IMR-90 (cell line): ENCODE data around the gene STXBP4. TPM values are rescaled to one million over a fixed set of nuclear protein-coding genes. Genes with fewer than 3 reads are reported as not detected.

ENCODE experiments used
- ATAC-seq: fragments of 200-7000 bp; cut with Tn5 transposase; 2 replicates; pipeline ENCODE4 v1.9.1; 2020; ENCODE audit warnings: low read depth, mild to moderate bottlenecking, moderate library complexity
- BruUV-seq: library from RNA; stranded (reverse); fragments of 400-500 nt; replicated peaks from 2 replicates; lab custom pipeline; 2021; lab: Mats Ljungman, UMichigan
- CTCF ChIA-PET: fragments of 300-600 bp; formaldehyde crosslinking; extraction: SDS; loops from one replicate; lab custom pipeline; 2021; ENCODE audit warnings: antibody characterized with exemption; lab: Yijun Ruan, JAX
- POLR2A ChIA-PET: fragments of 300-600 bp; sonication (Branson Sonifier 250); formaldehyde crosslinking; loops from one replicate; lab custom pipeline; 2022; ENCODE audit warnings: antibody characterized with exemption; ENCODE audit not compliant: unreplicated experiment; lab: Charles Lee
- DNase-seq: peaks from one replicate; pipeline ENCODE4 v3.0.0; 2013
- H2AFZ ChIP-seq: replicated peaks from 2 replicates; pipeline ENCODE3; 2013; ENCODE audit warnings: low read length, mild to moderate bottlenecking; ENCODE audit not compliant: poor library complexity
- H2AK5ac ChIP-seq: 2 replicates; pipeline ENCODE4 v1.6.1; 2013; ENCODE audit warnings: low read depth, low read length, inconsistent platforms
- H2AK9ac ChIP-seq: replicated peaks from 2 replicates; pipeline ENCODE3; 2013; ENCODE audit warnings: mild to moderate bottlenecking, low read depth, low read length, moderate library complexity; ENCODE audit not compliant: poor library complexity
- H2BK120ac ChIP-seq: 2 replicates; pipeline ENCODE4 v1.6.1; 2013; ENCODE audit warnings: low read depth, low read length, inconsistent platforms
- H2BK15ac ChIP-seq: 3 replicates; pipeline ENCODE4 v1.6.1; 2013; ENCODE audit warnings: low read depth, low read length, inconsistent platforms
- H2BK20ac ChIP-seq: 2 replicates; pipeline ENCODE4 v1.6.1; 2013; ENCODE audit warnings: low read depth, mild to moderate bottlenecking, inconsistent platforms, low read length, moderate library complexity
- H2BK5ac ChIP-seq: 2 replicates; pipeline ENCODE4 v1.6.1; 2013; ENCODE audit warnings: mild to moderate bottlenecking, low read depth, low read length, inconsistent platforms; ENCODE audit not compliant: poor library complexity, severe bottlenecking
- H3K14ac ChIP-seq: replicated peaks from 2 replicates; pipeline ENCODE4 v1.6.1; 2013; ENCODE audit warnings: low read depth, low read length, inconsistent platforms
- H3K18ac ChIP-seq: 2 replicates; pipeline ENCODE4 v1.6.1; 2013; ENCODE audit warnings: low read depth, low read length, control low read depth
- H3K23ac ChIP-seq: 2 replicates; pipeline ENCODE4 v1.6.1; 2013; ENCODE audit warnings: low read depth, low read length, inconsistent platforms
- H3K27ac ChIP-seq: 2 replicates; pipeline ENCODE4 v1.5.1; 2013; ENCODE audit warnings: mild to moderate bottlenecking, control low read depth, low read length; ENCODE audit not compliant: insufficient read depth
- H3K27me3 ChIP-seq: 2 replicates; pipeline ENCODE4 v1.6.1; 2013; ENCODE audit warnings: low read length; ENCODE audit not compliant: control insufficient read depth, insufficient read depth
- H3K36me3 ChIP-seq: 2 replicates; pipeline ENCODE4 v1.6.1; 2013; ENCODE audit warnings: low read length, mixed read lengths; ENCODE audit not compliant: control insufficient read depth, insufficient read depth
- H3K4ac ChIP-seq: 2 replicates; pipeline ENCODE4 v1.6.1; 2013; ENCODE audit warnings: low read depth, low read length, inconsistent platforms
- H3K4me1 ChIP-seq: 2 replicates; pipeline ENCODE4 v1.6.1; 2013; ENCODE audit warnings: low read length, mixed read lengths; ENCODE audit not compliant: control insufficient read depth, insufficient read depth
- H3K4me2 ChIP-seq: 2 replicates; pipeline ENCODE4 v1.6.1; 2013; ENCODE audit warnings: low read depth, mild to moderate bottlenecking, control low read depth, low read length, moderate library complexity
- H3K4me3 ChIP-seq: 2 replicates; pipeline ENCODE4 v1.5.1; 2013; ENCODE audit warnings: low read depth, mild to moderate bottlenecking, control low read depth, low read length, moderate library complexity; ENCODE audit not compliant: insufficient read depth
- H3K56ac ChIP-seq: 2 replicates; pipeline ENCODE4 v1.6.1; 2013; ENCODE audit warnings: low read length, inconsistent platforms; ENCODE audit not compliant: insufficient read depth; ENCODE audit errors: extremely low read depth
- H3K79me1 ChIP-seq, 2 experiments: 2 replicates each; pipeline ENCODE4 v1.6.1; 2013; ENCODE audit warnings: low read length in 2 of 2, inconsistent platforms in 1 of 2, low read depth in 1 of 2
- H3K9ac ChIP-seq: 2 replicates; pipeline ENCODE4 v1.6.1; 2013; ENCODE audit warnings: low read depth, low read length, control low read depth
- H3K9me1 ChIP-seq: 2 replicates; pipeline ENCODE4 v1.6.1; 2013; ENCODE audit warnings: low read length, inconsistent platforms; ENCODE audit not compliant: insufficient read depth
- H3K9me3 ChIP-seq: 2 replicates; pipeline ENCODE4 v1.6.1; 2013; ENCODE audit warnings: low read length; ENCODE audit not compliant: control insufficient read depth, insufficient read depth
- H4K20me1 ChIP-seq: 2 replicates; pipeline ENCODE4 v1.6.1; 2013; ENCODE audit warnings: low read length, inconsistent platforms; ENCODE audit not compliant: insufficient read depth
- H4K5ac ChIP-seq: 2 replicates; pipeline ENCODE4 v1.6.1; 2013; ENCODE audit warnings: mild to moderate bottlenecking, low read depth, low read length, control low read depth
- H4K8ac ChIP-seq, 2 experiments: 2 replicates each; pipeline ENCODE4 v1.6.1; 2013; ENCODE audit warnings: low read depth in 2 of 2, low read length in 2 of 2, control low read depth in 1 of 2, inconsistent platforms in 1 of 2
- H4K91ac ChIP-seq: 2 replicates; pipeline ENCODE4 v1.6.1; 2013; ENCODE audit warnings: low read depth, low read length, inconsistent platforms; ENCODE audit not compliant: insufficient read depth
- BHLHE40 ChIP-seq: fragments of 150-350 bp; IDR thresholded peaks from 2 replicates; pipeline ENCODE4 v1.6.1; 2016; ENCODE audit warnings: mild to moderate bottlenecking, low read depth, low read length
- CEBPB ChIP-seq: IDR thresholded peaks from 2 replicates; pipeline ENCODE4 v1.6.1; 2012; ENCODE audit warnings: low read depth, low read length, improper control_type of control experiment
- CHD1 ChIP-seq: IDR thresholded peaks from 2 replicates; pipeline ENCODE4 v1.6.1; 2012; ENCODE audit warnings: low read depth, low read length, improper control_type of control experiment
- CTCF ChIP-seq: conservative IDR thresholded peaks from 2 replicates; pipeline ENCODE4 v1.5.1; 2012; ENCODE audit warnings: mild to moderate bottlenecking, low read depth, low read length, improper control_type of control experiment
- ELK1 ChIP-seq: fragments of 150-350 bp; IDR thresholded peaks from 2 replicates; pipeline ENCODE4 v1.6.1; 2016; ENCODE audit warnings: low read depth, mild to moderate bottlenecking, low read length, moderate library complexity, borderline replicate concordance
- FOS ChIP-seq: fragments of 150-350 bp; IDR thresholded peaks from 2 replicates; pipeline ENCODE4 v1.6.1; 2016; ENCODE audit warnings: low read depth, low read length
- MAFK ChIP-seq: IDR thresholded peaks from 2 replicates; pipeline ENCODE4 v1.6.1; 2012; ENCODE audit warnings: low read depth, low read length, improper control_type of control experiment
- MAZ ChIP-seq: IDR thresholded peaks from 2 replicates; pipeline ENCODE4 v1.6.1; 2012; ENCODE audit warnings: low read depth, mild to moderate bottlenecking, low read length, improper control_type of control experiment, moderate library complexity, borderline replicate concordance
- MXI1 ChIP-seq: IDR thresholded peaks from 2 replicates; pipeline ENCODE4 v1.6.1; 2012; ENCODE audit warnings: low read depth, mild to moderate bottlenecking, low read length, moderate library complexity, borderline replicate concordance
- NFE2L2 ChIP-seq: fragments of 150-350 bp; IDR thresholded peaks from 2 replicates; pipeline ENCODE4 v1.6.1; 2016; ENCODE audit warnings: low read depth, mild to moderate bottlenecking, low read length
- POLR2A ChIP-seq: IDR thresholded peaks from 2 replicates; pipeline ENCODE4 v1.6.1; 2012; ENCODE audit warnings: mild to moderate bottlenecking, low read depth, low read length
- RAD21 ChIP-seq: IDR thresholded peaks from 2 replicates; pipeline ENCODE4 v1.6.1; 2012; ENCODE audit warnings: low read length, improper control_type of control experiment
- RCOR1 ChIP-seq: IDR thresholded peaks from 2 replicates; pipeline ENCODE4 v1.6.1; 2012; ENCODE audit warnings: mild to moderate bottlenecking, low read length, improper control_type of control experiment; ENCODE audit not compliant: insufficient replicate concordance
- RFX5 ChIP-seq: IDR thresholded peaks from 2 replicates; pipeline ENCODE4 v1.8.0; 2012; ENCODE audit warnings: low read depth, mild to moderate bottlenecking, low read length, moderate library complexity
- SMC3 ChIP-seq: fragments of 150-350 bp; IDR thresholded peaks from 2 replicates; pipeline ENCODE4 v1.6.1; 2016; ENCODE audit warnings: low read depth, mild to moderate bottlenecking, antibody characterized with exemption, low read length, moderate library complexity
- USF2 ChIP-seq: fragments of 150-350 bp; IDR thresholded peaks from 2 replicates; pipeline ENCODE4 v1.6.1; 2017; ENCODE audit warnings: mild to moderate bottlenecking, antibody characterized with exemption, low read length, low read depth
- WGBS, 2 experiments: methylation state at CpG; one replicate each; pipeline versions ENCODE4 v1.1.5 to v1.1.7; 2013; ENCODE audit warnings: missing lambda C conversion rate in 2 of 2; ENCODE audit not compliant: insufficient read length in 1 of 2; ENCODE audit errors: extremely low coverage in 2 of 2; 5-methylcytosine and 5-hydroxymethylcytosine counted together
- dilution Hi-C: fragments of 300-500 bp; cut with HindIII; formaldehyde crosslinking; loops from one replicate; pipeline ENCODE4 v1.14.3; 2018; ENCODE audit warnings: low sequenced_read_pairs; ENCODE audit not compliant: unreplicated experiment
- in situ Hi-C: fragments of 300-500 bp; cut with MboI; formaldehyde crosslinking; loops from 3 replicates; pipeline ENCODE4 v1.14.3; 2019; ENCODE audit warnings: low sequenced_read_pairs, inconsistent platforms, mixed read lengths
- intact Hi-C: fragments of 100-400 bp; cut with micrococcal nuclease; formaldehyde crosslinking; loops from 2 replicates; pipeline ENCODE4 v1.10.0; 2022
- polyA plus RNA-seq, 3 experiments: library from polyadenylated mRNA; depleted of rRNA; stranded (reverse); fragments of >200 nt; gene quantifications; 2 replicates each; pipeline ENCODE4 v1.2.3, GENCODE V29; 2012; ENCODE audit warnings: low replicate concordance in 1 of 3
- total RNA-seq: library from RNA; depleted of rRNA; stranded (reverse); fragments of >200 nt; gene quantifications from 2 replicates; pipeline ENCODE4 v1.2.3, GENCODE V29; 2012

STXBP4 gene
- total and polyA plus RNA-seq, 2 of the 4 experiments (the other 2 are of a cell fraction) = 4.1 to 20.4 TPM

GRCh38 chr17:55202896-55203295 lies 234.3 kb downstream of the STXBP4 start:
- in situ Hi-C loops = no loop called here
- no peak for DNase-seq
- no peak overlapping the region for H3K4ac ChIP-seq
- no peak overlapping the region for H3K9ac ChIP-seq
- H4K8ac ChIP-seq = no peak overlapping the region
- no peak overlapping the region for H3K23ac ChIP-seq
- no peak overlapping the region for H2BK20ac ChIP-seq
- ChIA-PET POLR2A (no interaction called here), CTCF (no interaction called here)
- H3K27ac ChIP-seq = no peak overlapping the region
- no peak overlapping the region for H2BK5ac ChIP-seq
- H2BK15ac ChIP-seq = no peak overlapping the region
- no peak overlapping the region for H3K56ac ChIP-seq
- H3K18ac ChIP-seq = no peak overlapping the region
- no peak overlapping the region for H4K91ac ChIP-seq
- H3K14ac ChIP-seq = no peak overlapping the region
- H2AK5ac ChIP-seq = no peak overlapping the region
- H3K4me2 ChIP-seq = no peak overlapping the region
- ATAC-seq = no peak
- no peak for TF ChIP-seq POLR2A
- no peak for TF ChIP-seq ELK1
- no peak for TF ChIP-seq SMC3
- TF ChIP-seq RCOR1 = no peak
- no peak for TF ChIP-seq CTCF
- no peak for TF ChIP-seq BHLHE40
- no peak for TF ChIP-seq RFX5
- TF ChIP-seq MXI1 = no peak
- TF ChIP-seq CHD1 = no peak
- TF ChIP-seq CEBPB = no peak
- TF ChIP-seq RAD21 = no peak
- TF ChIP-seq FOS = no peak
- TF ChIP-seq USF2 = no peak
- no peak for TF ChIP-seq NFE2L2
- no peak for TF ChIP-seq MAZ
- no peak for TF ChIP-seq MAFK
- no peak overlapping the region for H2AK9ac ChIP-seq
- no peak overlapping the region for H4K5ac ChIP-seq
- no peak overlapping the region for H2AFZ ChIP-seq
- no peaks in the 10 kb centered on the region for H3K4me1 ChIP-seq
- no peaks in the 10 kb centered on the region for H3K36me3 ChIP-seq
- no TSS peak for BruUV-seq
- no peaks in the 10 kb centered on the region for H3K9me3 ChIP-seq
- no peak overlapping the region for H3K4me3 ChIP-seq
- no peaks in the 10 kb centered on the region for H4K20me1 ChIP-seq
- WGBS, 2 experiments = no CpG with 5 or more reads among the region's 2 CpGs
- intact Hi-C loops = no loop called here
- no peaks in the 10 kb centered on the region for H3K79me1 ChIP-seq
- dilution Hi-C loops = no loop called here
- H2BK120ac ChIP-seq = no peak overlapping the region
- H3K9me1 ChIP-seq = no peaks in the 10 kb centered on the region
- H3K27me3 ChIP-seq = no peaks in the 10 kb centered on the region
